TTC549 (cell line): ENCODE results near the gene OSBPL5.

Experiments
- FAIRE-seq: peaks from 2 replicates; lab custom pipeline; 2012; peaks lifted over from hg19 to GRCh38; lab: Jason Lieb, UNC

The OSBPL5 gene

DNA sequence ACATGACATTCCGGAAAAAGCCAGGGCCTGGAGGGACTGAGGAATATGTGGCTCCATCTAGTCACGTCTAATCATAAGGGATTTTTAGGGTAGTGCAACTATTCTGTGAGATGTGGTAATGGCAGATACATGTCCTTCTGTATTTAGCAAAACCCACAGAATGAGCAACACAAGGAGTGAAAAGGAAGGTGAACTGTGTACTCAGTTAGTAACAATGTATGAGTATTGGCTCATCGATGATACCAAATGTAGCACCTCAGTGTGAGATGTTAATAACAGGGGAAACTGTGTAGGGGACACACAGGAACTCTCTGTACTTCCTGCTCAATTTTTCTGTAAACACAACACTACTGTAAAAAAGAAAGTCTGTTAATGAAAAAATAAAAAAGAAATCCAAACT lies 65.9 kb downstream of the OSBPL5 start:
- no peak for FAIRE-seq

DNA sequence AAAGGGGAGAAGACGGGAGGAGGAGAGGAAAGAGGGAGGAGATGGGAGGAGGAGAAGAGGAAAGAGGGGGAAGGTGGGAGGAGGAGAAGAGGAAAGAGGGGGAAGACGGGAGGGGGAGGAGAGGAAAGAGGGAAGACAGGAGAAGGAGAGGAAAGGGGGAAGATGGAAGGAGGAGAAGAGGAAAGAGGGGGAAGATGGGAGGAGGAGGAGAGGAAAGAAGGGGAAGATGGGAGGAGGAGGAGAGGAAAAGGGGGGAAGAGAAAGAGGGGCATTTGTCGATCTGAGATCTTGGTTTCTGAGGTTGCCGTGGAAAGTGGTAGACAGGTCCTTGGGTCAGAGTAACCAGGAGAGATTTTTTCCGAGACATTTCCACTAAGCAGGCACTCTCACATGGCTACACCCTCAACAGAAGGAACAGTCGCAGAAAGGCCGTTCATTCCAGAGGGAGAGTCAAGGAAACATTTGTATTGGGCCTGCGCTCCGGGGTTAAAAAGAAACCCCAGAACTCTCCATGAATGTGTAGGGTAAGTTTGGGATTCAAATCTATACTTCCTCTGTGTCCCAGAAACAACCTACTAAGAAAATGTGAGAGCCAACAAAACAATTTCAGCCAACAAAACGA lies 68.1 kb downstream of the OSBPL5 start:
- FAIRE-seq = no peak

DNA sequence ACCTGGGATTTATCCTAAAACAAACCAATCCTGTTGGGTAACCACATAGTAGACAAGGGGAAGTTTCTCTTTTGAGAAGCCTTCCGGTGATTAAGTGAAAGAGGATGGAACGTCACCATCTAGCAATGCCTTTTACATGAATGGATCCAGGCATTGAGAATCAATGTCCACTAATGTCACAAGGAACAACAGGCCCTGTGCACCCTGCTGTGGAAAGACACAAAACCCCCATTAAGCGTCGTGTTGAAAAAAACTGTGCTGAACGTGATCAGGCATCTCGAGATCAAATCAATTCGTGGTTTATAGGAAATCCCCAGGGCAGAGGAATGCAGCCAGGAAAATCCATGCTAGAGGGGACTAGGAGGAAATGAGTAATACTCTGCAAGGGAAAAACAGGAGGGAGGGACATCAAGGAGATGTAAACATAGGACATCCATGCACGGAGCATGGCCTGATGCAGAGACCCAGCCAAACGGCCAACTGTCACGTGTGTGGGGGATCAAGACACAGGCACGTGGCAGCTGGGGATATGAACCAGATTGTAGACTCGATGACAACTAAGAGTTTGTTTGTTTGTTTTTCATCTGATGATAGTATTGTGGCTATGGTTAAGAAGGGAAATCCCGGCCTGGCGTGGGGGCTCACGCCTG lies 69.3 kb downstream of the OSBPL5 start:
- FAIRE-seq = no peak

DNA sequence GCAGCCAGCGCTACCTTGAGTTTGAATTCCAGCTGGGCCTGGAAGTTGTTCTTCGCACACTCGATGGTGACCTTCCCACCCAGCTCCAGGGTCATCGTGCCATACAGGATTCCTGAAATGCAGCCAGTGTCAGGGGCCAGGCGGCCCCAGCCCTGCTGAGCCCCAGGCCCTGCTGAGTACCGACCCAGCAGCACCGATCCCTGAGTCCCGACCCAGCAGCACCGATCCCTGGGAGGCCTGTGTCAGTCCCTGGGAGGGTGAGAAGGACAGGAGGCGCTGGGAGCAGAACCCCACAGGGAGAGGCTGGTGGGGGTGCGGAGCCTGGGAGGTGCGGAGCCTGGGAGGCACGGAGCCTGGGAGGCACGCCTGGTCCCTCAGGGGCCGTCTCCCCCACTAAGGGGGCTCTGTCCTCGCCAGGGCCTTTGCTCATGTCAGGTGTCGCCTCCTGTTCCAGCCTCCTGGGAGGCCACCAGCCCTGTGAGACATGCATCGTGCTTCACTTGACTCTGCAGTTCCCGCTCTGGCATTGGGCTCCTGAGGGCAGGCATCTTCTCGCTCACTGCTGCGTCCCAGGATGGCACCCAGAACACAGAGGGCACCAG lies 70.8 kb downstream of the OSBPL5 start:
- FAIRE-seq = no peak

DNA sequence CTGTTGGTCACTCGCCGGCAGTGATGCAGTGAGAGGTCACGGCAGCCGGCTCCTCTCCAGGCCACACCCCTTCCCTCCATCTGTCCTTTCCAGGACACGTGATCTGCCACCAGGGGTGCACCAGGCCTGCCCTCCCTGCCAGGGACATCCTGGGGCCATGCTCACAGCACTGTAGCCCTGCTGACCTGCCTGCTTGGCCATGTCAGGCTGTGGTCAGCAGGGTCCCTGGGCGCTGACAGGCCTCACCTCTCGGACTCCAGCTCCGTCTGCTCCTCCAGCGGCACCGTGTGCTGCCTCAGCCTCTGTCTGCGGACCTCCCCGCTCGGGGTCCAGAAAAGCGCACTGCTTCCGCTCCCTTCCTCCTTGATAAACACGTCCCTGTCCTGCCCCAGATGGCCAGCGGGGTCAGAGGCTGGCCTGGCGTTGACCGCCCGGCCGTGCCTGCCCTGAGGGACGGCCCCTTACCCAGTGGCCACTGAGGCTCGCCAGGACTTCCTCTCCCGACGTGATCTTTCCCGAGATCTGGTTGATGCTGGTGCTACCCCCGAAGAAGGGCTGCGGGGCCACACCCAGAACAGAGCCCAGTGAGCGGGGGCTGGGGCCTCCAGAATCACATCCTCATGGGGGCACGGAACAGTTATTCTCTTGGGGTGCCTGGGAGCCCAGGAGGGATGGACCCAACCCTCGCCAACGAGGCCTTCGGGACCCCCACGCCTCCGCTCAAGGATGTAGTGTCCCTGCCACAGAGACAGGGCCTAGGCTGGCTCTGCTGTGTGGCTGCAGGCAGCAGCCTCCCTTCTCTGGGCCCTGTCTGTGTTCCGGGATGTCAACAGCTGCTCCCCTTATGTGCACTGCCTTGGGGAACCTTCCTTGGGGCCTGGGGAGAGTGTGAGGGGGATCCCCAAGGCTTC lies 71.6 kb downstream of the OSBPL5 start:
- FAIRE-seq = no peak

DNA sequence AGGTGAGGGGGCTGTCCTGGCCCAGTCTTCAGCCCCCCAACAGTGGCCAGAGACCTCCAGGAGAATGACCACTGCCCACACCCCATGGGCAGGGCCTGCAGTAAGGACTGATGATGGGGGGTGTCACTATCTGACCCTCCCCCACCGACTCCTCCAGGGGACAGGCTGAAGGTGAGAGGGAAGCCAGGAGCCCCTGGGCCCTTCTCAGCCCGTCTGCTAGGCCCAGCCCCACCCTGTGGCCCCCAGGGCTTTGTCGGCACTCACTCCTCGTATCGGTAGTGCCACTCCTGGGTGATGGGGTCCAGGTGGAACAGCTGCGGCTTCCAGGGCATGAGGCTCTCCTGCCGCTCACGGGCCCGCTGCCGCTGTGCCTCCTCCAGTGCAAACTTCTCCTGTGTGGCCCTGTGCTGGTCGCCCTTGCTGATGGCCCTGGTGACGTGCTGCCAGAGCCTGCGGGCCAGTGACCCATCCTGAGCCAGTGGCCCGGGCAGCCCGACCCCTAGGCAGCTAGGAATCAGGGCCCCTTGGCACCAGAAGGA lies 72.4 kb downstream of the OSBPL5 start:
- no peak for FAIRE-seq

DNA sequence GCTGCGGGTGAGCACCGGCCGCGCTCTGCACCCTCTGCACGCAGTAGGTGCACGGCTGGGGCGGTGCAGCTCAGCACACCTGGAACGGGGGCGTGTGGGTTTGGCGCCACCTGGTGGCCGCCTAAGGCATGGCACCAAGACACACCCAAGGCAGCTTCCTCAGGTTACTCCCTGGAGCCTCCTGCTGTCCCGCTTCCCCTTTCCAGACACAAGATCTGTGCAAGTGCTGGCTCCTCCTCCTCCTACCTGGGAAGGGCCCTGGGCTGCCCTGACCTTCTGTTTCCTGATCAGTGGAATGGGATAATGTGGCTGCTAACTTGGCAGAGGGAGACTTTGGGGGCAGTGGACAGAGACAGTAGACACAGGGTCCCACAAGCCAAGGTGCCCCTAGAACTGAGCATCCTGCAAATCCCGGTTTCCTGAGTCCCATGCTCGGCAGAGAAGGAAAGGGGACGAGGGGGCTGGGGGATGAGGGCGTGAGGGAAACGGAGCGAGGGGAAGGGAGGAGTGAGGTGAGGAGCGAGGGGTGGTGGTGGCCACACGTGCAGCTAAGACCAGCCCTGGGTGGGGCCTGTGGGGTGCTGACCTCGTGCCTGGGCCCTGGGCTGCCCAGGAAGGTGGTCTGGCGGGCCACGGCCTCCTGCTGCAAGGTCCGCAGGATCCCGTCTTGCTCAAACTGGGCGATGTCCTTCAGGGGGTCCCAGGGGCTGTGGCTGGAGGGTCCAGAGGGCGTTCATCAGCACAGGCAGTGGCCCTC lies 73.1 kb downstream of the OSBPL5 start:
- FAIRE-seq = no peak

DNA sequence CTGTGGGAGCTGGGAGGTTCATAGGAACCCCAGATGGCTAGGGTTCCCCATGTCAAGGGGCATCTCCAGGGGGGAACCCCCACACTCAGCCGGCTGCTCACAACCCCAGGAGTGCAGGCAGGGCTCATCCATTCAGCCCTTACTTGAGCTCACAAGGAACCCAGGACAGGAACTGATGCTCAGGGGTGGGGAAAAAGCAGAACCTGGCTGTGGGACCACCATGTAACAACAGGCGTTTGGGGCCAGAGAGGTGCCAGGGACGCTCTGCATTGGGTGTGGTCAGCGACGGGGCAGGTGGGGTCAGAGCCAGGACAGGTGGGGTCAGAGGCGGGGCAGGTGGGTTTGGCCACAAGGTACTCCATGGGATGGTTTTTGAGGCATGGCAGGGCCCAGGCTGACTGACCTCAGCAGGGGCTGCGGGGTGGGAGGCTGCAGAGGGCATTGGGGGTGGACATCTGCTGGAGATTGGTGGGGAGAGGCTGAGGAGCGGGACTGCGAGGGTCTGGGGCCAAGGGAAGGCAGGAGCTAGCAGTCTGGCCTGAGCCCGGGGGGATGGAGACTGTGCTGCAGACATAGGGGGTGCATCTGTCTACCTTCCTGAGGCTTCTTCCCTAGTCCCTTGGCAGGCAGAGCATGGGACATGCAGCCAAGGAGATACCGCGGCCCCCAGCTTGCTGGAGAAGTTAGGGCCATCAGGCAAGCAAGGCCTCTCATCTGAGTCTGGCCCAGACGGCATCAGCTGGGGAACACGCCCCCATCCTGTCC lies 73.8 kb downstream of the OSBPL5 start:
- no peak for FAIRE-seq

DNA sequence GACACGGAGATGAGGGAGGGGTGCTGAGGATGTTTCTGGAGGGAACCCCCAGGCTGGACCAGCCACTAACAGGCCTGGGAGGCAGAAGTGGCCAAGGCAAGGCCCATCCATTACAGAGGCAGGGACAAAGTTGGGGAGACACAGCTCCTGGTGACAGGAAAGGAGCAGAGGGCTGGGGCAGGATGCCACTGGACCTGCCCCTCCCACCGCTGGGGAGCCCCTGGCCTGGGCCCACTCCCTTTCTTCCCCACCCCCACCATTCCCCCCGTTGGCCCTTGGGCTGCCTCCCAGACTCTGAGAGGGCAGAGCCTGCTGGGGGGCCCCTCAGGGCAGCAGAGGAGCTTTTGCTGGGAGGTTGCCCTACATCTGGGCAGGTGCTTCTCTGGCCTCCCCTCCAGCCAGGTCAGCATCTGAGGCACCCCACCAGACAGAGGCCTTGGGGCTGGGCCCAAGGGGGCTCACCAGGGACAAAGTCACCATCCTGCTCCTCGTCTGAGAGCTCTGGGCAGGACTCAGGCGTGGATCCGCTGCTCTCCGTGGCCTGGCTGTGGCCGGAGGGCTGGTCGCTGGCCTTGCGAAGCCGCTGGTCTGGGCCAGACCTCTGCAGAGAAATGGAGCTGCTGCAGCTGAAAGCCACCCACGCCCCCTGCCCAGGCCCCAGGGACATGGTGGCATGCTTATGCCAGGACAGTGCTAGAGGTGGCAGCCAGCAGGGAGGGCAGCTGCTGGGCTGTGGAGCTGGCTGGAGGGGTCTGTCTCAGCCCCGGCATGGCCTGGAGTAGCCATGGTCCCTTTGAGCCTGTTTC lies 74.8 kb downstream of the OSBPL5 start:
- no peak for FAIRE-seq

DNA sequence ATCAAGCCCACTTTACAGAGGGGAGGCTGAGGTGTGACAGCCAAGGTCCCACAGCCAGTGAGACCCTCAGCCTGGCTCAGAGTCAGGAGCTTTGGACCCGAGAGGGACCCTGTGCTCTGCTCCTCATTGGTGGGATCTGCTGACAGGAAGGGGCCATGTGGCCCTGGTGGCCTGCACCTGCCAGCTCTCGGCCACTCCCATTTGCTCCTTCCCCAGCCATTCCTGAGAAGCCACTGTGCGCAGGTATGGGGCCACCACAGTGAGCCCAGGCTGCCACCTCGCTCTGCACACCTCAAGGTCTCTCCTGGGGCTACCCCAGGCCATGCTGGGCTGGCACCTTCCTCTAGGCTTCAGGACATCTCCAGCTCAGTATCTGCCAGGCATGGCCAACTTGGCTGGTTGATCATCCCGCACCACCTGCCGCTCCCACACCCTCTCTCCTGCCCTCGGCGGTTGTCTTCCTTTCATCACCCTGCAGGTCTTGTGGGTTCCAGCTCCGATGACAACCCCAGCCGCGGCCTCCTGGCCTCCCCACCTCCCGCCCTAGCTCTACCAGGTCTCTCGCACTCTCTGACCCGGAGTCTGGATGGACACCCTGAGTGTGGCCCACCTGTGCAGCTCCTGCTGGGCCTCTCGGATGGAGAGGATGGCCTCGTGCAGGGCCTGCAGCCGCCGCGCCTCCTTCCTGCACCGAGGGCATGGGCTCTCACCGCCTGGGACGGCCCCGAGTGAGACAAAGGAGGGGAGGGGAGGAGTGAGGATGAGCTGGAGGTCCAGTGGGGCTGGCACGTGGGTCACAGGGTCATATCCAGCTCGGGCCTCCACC lies 75.7 kb downstream of the OSBPL5 start:
- FAIRE-seq = no peak

DNA sequence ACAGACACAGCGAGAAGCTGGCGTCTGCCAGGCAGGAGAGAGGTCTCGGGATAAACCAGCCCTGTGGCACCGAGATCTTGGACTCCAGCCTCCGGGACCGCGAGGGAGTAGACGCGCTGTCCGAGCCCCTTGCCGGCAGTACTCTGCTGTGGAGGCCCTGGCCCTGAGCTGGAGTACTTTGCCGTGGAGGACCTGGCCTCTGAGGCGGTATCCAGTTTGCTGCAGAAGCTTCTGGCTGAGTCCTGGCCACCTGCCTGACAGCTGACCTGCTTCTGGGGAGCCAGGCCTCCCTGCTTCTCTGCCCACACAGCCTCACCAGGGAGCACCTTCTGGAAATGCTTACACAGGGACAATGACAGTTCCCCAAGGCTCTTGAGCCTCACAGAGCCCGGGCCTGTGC lies 76.3 kb downstream of the OSBPL5 start:
- no peak for FAIRE-seq

DNA sequence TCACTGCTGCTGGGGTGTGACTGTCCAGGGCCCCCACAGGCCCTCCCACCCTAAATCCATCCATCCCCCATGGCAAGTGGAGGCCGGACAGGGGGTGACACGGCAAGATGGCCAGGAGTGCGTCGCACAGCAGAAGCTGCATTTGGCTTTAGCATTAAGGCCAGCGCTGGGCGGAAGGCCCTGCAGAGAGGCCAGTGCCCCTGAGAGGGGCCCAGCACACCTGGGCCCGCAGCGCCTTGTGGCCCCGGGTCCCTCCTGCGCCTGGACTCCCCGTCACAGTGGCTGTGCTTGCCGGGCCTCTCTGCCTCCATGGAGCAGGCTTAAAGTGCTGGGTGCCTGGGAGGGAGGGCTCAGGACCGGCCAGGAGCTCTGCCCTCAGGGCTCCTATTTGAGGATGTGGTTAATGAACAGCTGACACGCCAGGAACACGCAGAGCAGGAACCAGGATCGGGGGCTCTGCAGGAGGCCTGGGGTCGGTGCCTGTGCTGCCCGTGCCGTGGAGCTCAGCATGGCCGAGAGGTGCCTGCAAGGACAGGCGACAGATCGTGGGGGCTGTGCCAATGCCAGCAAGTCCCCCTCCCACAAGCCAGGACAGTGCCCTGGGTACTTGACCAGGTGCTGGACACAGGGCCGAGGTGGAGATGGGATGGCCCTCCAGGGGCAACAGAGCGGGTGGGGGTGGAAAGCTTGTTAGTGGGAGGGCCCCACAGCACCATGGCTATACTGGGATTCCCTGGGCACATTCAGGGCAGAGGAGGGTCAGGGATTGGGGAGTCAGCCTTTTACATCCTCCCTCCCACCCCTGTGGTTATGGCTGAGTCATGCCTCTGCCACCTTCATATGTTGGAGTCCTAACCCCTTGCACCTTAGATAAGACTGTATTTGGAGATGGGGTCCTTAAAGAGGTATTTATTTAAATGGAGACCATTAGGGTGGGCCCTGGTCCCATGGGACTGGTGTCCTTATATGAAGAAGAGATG lies 77.0 kb downstream of the OSBPL5 start:
- no peak for FAIRE-seq

DNA sequence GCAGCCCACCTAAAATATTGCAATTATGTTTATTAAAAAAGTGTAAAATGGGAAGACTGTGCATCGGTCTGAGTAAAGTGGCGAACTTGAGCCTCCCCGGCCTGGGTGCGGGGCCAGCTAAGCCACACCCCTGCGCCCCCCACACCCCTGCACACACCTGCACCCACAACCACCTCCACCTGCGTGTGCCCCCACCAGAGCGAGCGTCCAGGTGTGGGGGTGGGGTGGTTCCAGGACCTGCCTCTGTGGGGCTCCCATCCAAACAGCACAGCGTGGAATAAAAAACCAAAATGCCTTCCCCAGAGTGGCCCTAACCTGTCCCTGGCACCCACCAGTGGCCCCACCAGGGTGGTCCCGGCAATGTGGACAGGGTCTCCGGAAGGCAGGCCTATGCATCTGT lies 77.7 kb downstream of the OSBPL5 start:
- FAIRE-seq = no peak

DNA sequence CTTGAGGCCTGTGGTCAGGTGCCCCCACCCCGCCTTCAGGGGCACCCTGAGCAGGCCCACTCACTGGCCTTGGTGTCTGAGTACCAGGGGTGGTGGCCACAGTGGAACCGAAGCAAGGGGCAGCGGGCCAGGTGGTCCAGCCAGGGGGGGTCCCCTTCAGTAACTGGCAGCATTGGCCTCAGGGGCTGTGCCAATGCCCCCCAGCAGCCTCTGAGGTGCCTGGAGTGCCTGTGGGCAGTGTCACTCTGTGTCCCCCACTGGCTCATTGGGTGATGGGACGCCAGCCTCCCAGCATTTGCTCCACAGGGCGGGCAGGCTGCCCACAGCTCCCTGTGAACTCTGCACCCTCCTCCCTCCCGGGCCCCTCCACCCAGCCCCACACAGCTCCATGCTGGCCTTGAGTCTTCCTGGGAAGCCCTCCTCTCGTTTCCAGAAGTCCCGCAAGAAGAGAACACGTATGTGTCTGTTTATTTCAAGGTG lies 78.4 kb downstream of the OSBPL5 start:
- FAIRE-seq = no peak

DNA sequence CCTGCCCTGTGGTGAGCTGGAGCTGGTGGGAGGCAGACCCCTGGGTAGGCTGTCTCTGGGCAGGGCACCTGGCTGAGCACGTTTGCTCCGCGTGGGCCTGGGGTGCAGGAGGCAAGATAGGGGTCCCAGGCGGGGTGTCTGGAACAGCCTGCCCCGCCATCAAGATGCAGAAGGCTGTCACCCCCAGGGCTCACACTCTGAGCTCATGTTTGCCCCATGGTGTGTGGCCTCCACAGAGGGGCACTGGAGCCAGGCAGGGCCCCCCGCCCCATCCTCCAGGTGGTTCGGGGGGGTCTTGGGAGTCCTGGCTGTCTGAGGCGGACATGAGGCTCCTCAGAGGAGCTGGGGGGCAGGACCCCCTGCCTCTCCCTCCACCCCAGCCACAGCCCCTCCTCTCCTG lies 79.0 kb downstream of the OSBPL5 start:
- FAIRE-seq = no peak

DNA sequence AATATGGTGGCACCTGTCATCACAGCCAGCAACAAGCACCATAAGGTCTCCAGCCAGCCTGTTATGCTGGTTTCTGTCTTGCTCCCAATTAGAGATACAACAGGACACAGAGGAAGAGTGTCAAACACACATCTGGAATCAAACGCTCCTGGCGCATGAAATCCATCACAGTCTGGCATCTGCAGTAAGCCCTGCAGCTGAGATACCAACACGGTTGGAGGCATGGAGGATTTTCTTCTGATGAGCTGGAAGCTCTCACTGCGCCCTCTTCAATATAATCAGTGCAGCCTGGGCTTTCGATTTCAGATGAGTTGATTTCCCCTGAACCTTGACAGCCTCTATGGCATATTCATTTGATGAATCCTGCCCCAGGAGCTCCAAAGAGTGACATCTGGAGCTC lies 80.1 kb downstream of the OSBPL5 start:
- FAIRE-seq = no peak

DNA sequence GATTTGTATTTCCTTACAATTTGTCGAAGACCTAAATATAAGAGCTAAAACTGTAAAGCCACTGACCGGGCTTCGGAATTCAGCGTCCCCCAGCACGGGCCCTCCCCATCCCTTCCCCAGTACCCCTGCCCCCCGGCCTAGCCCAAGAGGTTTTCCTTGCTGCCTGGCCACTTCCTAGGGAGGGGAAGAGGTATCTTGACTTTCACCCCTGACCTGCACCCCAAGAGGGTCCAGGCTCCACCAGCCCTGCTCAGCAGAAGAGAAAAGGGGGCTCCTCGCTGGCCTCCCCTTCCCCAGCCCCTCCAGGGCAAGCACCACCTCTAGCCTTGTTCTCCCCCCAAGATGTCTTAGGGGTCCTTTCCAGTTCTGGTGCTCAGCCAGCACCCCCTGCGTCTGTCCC lies 81.8 kb downstream of the OSBPL5 start:
- no peak for FAIRE-seq

DNA sequence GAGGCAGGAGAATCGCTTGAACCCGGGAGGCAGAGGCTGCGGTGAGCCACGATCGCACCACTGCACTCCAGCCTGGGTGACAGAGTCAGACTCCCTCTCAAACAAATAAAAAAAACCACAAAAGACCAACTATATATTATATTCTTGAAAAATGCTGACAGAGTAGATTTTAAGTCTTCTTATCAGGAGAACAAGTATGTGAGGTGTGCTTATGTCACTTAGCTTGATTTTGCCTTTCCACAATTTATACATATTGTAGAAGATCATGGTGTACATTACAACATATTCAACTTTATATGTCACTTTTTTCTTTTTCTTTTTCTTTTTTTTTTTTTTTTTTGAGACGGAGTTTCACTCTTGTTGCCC lies 83.7 kb downstream of the OSBPL5 start:
- no peak for FAIRE-seq
